Motor neuron (in vitro differentiated cells): ENCODE measurements around the gene IL18. TPM values are rescaled to one million over a fixed set of nuclear protein-coding genes. Genes with fewer than 3 reads are reported as not detected.
"Not testable (repeated sequence)": the region's sequence is repeated elsewhere in the genome, so short reads cannot be mapped to it uniquely, and the experiment has no call there.

Experiments used
- ATAC-seq, 8 experiments: fragments of 200-7000 bp; cut with Tn5 transposase; replicated peaks in 6 of 8; 2 replicates each; pipeline ENCODE4 v1.8.0; 2021; ENCODE audit warnings: mild to moderate bottlenecking in 8 of 8, moderate library complexity in 8 of 8
- H3K27ac ChIP-seq, 2 donors: fragments of 250-450 bp; sonication (Bioruptor Pico); 2 replicates each; pipeline ENCODE4 v1.9.0; 2021; ENCODE audit warnings: antibody characterized with exemption in 2 of 2, mild to moderate bottlenecking in 2 of 2, moderate library complexity in 1 of 2
- H3K4me1 ChIP-seq, 2 donors: fragments of 250-450 bp; sonication (Bioruptor Pico); replicated peaks in 1 of 2; 2 replicates each; pipeline ENCODE4 v1.6.1; 2021; ENCODE audit warnings: antibody characterized with exemption in 2 of 2, mild to moderate bottlenecking in 2 of 2, moderate library complexity in 1 of 2
- H3K4me3 ChIP-seq, 5 donors: fragments of 250-450 bp; sonication (Bioruptor Pico); 2 replicates each; pipeline ENCODE4 v1.9.0; 2021; ENCODE audit warnings: antibody characterized with exemption in 5 of 5, mild to moderate bottlenecking in 5 of 5, moderate library complexity in 4 of 5
- WGBS, 10 experiments: fragments of 450-650 bp; shearing (Covaris generic); methylation state at CpG; one replicate each; pipeline ENCODE4 v1.0.0; 2022; 5-methylcytosine and 5-hydroxymethylcytosine counted together
- in situ Hi-C, 9 experiments: fragments of 400-800 bp; cut with MboI; loops; one replicate each; pipeline ENCODE4 v1.15.0; 2021; ENCODE audit warnings: low sequenced_read_pairs in 9 of 9, low pct_unique_long_range_greater_than_20kb in 2 of 9; ENCODE audit not compliant: unreplicated experiment in 9 of 9
- total RNA-seq, 8 experiments: library from RNA; unstranded; fragments of 300-600 nt; gene quantifications; 2 replicates each; pipeline versions ENCODE4 v1.2.3 to v1.2.4, GENCODE V29; 2022

The IL18 gene
- total RNA-seq, 8 experiments from 2014 or later: 0.25 to 15.0 (median 1.7) TPM; not detected in 1

DNA sequence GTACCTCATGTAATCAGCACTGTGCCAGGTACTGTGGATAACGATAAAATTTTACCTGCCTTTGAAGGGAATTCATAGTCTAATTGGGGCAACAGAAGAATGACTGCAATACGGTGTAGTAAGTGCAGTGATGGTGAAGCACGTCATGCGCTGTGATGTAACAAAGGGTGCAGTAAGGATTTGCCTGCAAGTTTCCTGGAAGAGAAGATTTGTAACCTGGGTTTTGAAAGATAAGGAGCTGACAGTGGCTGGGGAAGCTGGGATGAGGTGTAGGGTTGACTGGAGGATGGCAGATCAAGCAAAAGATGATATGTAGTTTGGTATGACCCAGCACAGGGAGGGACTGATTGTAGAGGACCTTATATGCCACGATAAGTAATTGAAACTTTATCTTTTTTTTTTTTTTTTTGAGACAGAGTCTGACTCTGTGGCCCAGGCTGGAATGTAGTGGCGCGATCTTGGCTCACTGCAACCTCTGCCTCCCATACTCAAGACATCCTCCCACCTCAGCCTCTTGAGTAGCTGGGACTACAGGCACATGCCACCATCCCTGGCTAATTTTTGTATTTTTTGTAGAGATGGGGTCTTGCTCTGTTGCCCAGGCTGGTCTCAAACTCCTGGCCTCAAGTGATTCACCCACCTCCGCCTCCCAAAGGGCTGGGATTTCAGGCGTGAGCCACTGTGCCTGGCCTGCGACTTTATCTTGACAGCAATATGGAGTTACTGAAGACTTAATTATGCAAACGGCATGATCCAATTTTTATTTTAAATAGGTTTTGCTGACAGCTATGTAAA, 66.0 kb downstream of the IL18 start:
- no peaks in the 10 kb centered on the region for H3K4me1 ChIP-seq
- no peak for ATAC-seq
- 70 to 98% (median 88%) methylated on average over 3 to 10 of the region's 11 CpGs for WGBS, 10 experiments
- in situ Hi-C loops: loop anchor here in 1 of 9 experiments (25.0 kb wide), 1 partner anchor 164 kb away; the partner anchor contains the start of gene PLET1
- H3K27ac ChIP-seq: no peak overlapping the region
- H3K4me3 ChIP-seq: no peak overlapping the region

DNA sequence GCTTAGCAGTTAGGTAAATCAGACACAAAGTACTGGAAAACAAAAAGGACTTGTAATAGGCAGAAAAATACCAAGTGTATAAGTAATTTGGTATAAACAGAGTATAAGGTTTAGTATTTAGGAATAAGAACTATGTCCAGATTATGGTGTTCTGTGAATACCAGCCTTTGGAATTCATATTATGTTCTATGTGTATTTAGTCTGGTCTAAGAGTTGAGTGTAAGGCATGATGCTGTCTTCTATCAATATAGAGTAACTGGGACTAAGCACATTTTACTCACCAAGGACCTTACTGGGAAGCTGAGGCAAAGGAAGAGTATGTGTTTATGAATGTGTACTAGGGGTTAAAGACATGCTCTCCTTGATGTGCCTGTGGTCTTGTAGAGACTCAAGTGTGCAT, 67.7 kb downstream of the IL18 start:
- Histone ChIP-seq H3K4me3 (no peak overlapping the region), H3K4me1 (no peaks in the 10 kb centered on the region), H3K27ac (no peak overlapping the region)
- in situ Hi-C loops: loop anchor here in 1 of 9 experiments (25.0 kb wide), 1 partner anchor 166 kb away; the partner anchor contains the start of gene PLET1
- ATAC-seq: no peak

DNA sequence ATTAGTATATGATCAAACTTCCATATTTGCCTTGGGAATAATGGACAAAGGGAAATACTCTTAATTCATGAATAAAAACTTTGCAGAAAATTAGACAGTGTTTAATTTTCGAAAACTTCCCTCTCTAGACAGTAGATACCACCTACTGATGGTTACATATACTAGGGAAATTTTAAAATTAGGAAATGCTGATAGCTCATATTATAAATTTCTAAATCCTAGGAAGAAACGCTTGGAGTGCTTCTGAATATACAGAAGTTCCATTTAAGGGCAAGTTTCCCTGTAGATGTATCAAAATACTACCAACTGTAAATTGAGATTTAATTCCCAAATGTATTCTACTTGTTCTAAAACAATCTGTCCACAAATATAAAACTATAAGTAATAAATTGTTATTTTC, 68.6 kb downstream of the IL18 start:
- 90 to 100% (median 100%) methylated on average over 1 to 2 of the region's 2 CpGs; no CpG with 5 or more reads in 1 of the 10 experiments for WGBS, 10 experiments
- not testable (repeated sequence) for H3K27ac ChIP-seq, H3K4me3 ChIP-seq, ATAC-seq, H3K4me1 ChIP-seq
- in situ Hi-C loops: loop anchor here in 1 of 9 experiments (25.0 kb wide), 1 partner anchor 167 kb away; the partner anchor contains the start of gene PLET1

Other genes starting within 250 kb of the IL18 start
- 1 to 10 TPM in 3 of 8 experiments, under 1 TPM in 5; 0.27 to 7.3 (median 0.55) TPM for gene C11orf52, start 245.2 kb downstream of the IL18 start, total RNA-seq
- gene DIXDC1, start 226.8 kb downstream of the IL18 start, total RNA-seq: 10 to 100 TPM; 20.1 to 47.0 (median 38.0) TPM
- gene DLAT, start 138.7 kb downstream of the IL18 start, total RNA-seq: 10 to 100 TPM; 23.4 to 70.2 (median 36.8) TPM
- gene PIH1D2, start 90.1 kb downstream of the IL18 start, total RNA-seq: 10 to 100 TPM in 1 of 8 experiments, 1 to 10 TPM in 7; 2.1 to 20.3 (median 3.2) TPM
- 10 to 100 TPM; 21.8 to 42.5 (median 37.1) TPM for gene NKAPD1, start 89.8 kb downstream of the IL18 start, total RNA-seq
- 100 to 1,000 TPM in 7 of 8 experiments, 10 to 100 TPM in 1; 94.3 to 189 (median 128) TPM for gene TIMM8B, start 77.3 kb downstream of the IL18 start, total RNA-seq
- gene SDHD, start 77.2 kb downstream of the IL18 start, total RNA-seq: 100 to 1,000 TPM in 2 of 8 experiments, 10 to 100 TPM in 6; 30.2 to 158 (median 59.3) TPM
- 1 to 10 TPM in 1 of 8 experiments, under 1 TPM in 3, not detected in 4; 0.17 to 1.1 (median 0.41) TPM for gene TEX12, start 3.3 kb upstream of the IL18 start, total RNA-seq
- gene BCO2, start 11.4 kb upstream of the IL18 start, total RNA-seq: 10 to 100 TPM in 5 of 8 experiments, 1 to 10 TPM in 3; 4.0 to 66.9 (median 11.2) TPM
- 10 to 100 TPM; 35.8 to 82.5 (median 46.3) TPM for gene PTS, start 62.3 kb upstream of the IL18 start, total RNA-seq
- gene PLET1, start 96.8 kb upstream of the IL18 start, total RNA-seq: under 1 TPM in 5 of 8 experiments, not detected in 3; 0.16 to 0.67 (median 0.28) TPM